ENCODE results near the gene NOP16.

NOP16 gene

GRCh38 chr5:176356179-176356566, 32.2 kb downstream of the NOP16 start:
- DNase-seq (ENCODE audit: low read depth) = no peak

GRCh38 chr5:176355400-176356178, 32.8 kb downstream of the NOP16 start:
- DNase-seq (ENCODE audit: low read depth) = no peak

GRCh38 chr5:176353533-176353932, 34.9 kb downstream of the NOP16 start:
- DNase-seq (ENCODE audit: low read depth) = no peak

GRCh38 chr5:176352116-176352878, 36.1 kb downstream of the NOP16 start:
- DNase-seq (ENCODE audit: low read depth) = no peak

DNA sequence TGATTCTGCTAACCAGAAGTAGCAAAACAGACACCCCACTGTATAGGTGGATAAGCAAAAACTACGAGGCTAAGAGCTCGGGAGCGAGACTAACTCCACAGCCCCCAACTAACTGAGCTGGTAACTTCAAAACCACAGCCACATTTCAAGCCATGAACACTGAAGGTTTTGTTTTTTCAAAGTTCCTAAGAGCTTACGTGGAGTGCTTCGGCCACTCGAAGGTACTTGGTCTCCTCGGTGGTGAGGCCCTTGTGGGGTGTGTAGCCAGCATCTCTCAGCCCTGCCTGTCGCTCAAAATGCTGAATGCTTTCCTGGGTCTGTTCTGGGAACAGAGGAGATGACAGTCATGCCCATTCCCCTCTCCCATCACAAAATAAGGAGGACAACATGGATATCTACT, 38.0 kb downstream of the NOP16 start:
- no peak for DNase-seq (ENCODE audit: low read depth)

GRCh38 chr5:176342766-176343458, 45.5 kb downstream of the NOP16 start:
- no peak for DNase-seq (ENCODE audit: low read depth)

GRCh38 chr5:176342158-176342483, 46.3 kb downstream of the NOP16 start:
- DNase-seq (ENCODE audit: low read depth) = no peak

DNA sequence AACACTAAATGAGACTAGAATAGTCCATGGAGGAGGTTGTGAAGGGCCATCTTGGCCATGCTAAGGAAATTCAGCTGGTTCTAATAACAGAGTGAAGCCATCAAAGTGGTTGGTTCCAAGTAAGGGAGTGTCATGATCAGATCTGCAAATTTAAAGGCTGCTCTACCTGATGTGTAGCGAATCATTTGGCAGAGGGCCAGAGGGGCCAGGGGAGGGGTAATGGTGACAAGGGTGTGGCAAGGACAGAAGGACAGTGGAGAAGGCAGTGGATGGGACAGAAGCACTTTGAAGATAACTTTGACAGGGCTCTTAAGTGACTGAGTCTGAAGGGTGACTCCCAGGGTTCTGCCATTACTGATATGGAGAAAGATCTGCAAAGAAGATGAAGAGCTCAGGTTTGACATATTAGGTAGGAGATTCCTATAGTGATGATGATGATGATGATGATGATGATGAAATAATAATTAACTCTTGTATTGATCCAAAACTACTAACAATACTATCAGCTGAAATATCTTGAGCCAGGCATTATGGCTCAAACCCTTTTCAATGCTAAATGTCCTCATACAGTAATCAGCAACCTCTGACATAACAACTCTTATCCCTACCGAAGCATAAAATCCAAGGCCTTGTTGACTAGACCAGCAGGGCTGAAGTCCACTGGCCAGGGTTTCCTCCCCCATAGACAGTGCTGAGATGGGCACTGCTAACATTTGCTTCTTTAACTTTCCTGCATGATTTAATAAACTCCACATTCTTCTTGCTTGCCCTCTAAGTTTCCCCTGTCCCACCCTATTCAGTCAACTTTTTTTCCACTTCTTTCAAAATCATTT, 46.9 kb downstream of the NOP16 start:
- no peak for DNase-seq (ENCODE audit: low read depth)

DNA sequence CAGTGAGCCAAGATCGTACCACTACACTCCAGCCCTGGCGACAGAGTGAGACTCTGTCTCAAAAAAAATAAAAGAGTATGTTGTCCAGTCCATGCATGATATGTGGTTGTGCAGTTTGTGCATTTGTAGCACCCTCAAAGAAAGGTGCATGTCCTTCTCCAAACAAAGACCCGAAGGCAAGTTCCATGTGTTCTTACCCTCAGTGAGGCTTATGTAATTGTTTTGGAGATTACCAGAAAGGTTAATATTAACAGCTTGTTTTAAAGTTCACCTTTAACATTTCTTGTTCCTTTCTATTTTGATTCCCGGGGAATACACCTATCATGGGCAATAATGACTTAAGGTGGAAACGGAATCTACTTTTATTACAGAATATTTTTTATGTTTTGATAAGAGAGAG, 49.1 kb downstream of the NOP16 start:
- no peak for DNase-seq (ENCODE audit: low read depth)

DNA sequence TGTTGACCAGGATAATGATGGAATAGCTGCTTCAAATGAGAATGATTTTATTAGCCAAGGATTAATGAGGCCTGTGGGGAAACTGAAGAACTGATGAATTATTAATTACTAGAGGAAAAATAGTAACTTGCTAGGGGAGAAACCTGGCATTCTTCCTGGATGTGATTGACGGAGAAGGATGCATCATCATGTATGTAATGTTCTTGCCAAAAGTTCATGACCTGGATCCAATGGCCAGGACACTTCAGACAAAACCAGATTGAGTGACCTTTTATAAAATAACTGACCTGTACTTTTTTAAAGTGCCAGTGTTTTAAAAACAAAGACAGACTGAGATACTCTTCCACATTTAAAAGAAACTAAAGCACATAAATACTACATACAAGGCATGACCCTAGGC, 50.5 kb downstream of the NOP16 start:
- no peak for DNase-seq (ENCODE audit: low read depth)

DNA sequence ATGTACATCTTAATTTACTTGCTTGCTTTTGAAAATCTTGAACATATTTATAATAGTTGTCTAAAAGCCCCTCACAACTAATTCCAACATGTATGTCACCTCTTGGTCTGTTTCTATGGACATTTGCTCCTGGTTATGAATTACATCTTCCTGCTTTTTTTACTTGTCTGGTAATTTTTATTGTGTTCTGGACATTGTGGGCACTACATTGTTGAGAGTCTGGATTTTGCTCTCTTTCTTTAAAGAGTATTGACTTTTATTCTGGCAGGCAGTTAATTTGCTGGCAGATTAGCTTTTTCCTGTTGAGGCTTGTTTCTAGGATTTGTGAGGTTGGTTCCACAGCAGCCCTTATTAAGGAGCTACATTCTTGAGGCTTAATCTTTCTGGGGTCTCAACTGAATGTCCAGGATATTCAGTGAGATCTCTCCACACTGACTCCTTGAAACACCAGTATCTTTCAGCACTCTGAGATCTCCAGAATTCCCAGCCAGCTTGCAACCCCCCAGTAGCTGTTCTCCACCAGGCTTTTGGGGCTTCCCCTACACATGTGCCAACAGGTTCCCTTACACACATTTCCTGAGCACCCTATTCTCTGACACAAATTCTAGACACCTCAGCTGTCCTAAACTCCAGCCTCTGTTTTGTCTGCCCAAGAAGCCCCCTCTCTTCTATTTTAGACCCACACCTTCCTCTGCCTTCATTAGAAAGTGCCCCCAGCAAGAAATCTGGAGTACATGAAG, 54.2 kb downstream of the NOP16 start:
- DNase-seq (ENCODE audit: low read depth) = no peak

Data from stimulated activated CD8-positive, alpha-beta memory T cell treated with anti-CD3 and anti-CD28 coated beads, Interleukin-7, amount 100 ng/mL, for 24 hours (primary cell).